ENCODE results near the gene KIAA1755.

DNA sequence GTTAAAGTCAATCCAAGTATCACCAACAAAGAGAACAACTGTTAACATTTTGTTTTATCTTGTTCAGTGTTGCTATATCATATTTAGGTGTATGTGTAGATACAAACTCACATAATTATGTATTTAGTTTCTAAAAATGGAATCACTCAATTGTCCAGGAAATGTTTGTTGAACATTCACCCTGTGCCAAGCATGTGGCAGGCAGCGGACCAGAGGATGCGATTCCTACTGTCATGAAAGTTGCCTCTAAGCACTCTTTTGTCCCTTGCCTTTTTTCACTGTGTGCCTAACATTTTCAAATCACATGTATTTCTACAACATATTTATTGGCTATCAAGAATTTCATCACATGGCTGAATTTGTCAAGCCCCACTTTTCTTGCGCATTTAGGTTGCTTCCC is 78.6 kb downstream of the KIAA1755 start:
- no peak for TF ChIP-seq POLR2A (IDR thresholded peaks at IDR 0.05)
- TF ChIP-seq, protein P1, sequence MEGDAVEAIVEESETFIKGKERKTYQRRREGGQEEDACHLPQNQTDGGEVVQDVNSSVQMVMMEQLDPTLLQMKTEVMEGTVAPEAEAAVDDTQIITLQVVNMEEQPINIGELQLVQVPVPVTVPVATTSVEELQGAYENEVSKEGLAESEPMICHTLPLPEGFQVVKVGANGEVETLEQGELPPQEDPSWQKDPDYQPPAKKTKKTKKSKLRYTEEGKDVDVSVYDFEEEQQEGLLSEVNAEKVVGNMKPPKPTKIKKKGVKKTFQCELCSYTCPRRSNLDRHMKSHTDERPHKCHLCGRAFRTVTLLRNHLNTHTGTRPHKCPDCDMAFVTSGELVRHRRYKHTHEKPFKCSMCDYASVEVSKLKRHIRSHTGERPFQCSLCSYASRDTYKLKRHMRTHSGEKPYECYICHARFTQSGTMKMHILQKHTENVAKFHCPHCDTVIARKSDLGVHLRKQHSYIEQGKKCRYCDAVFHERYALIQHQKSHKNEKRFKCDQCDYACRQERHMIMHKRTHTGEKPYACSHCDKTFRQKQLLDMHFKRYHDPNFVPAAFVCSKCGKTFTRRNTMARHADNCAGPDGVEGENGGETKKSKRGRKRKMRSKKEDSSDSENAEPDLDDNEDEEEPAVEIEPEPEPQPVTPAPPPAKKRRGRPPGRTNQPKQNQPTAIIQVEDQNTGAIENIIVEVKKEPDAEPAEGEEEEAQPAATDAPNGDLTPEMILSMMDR (IDR thresholded peaks at IDR 0.05), result no peak

Data from breast epithelium (tissue), 3 donors.